Small intestine (tissue), 7 donors: ENCODE measurements around the gene C3orf20. TPM values are rescaled to one million over a fixed set of nuclear protein-coding genes. Genes with fewer than 3 reads are reported as not detected.
A peak's percentile ranks its signal among the peaks of the same experiment; 100 is the strongest.

Experiments
- DNase-seq, 2 donors: peaks; one replicate each; pipeline versions ENCODE4 v3.0.0 to v3.0.0-alpha.2; 2013
- FAIRE-seq: peaks from 2 replicates; lab custom pipeline; 2012; peaks lifted over from hg19 to GRCh38; lab: Jason Lieb, UNC
- H3K27ac ChIP-seq, 3 donors: one replicate each; pipeline ENCODE4 v1.5.1; 2013; ENCODE audit warnings: low read length in 2 of 3, mild to moderate bottlenecking in 2 of 3, control low read depth in 1 of 3, inconsistent platforms in 1 of 3, low read depth in 1 of 3, moderate library complexity in 1 of 3
- H3K27me3 ChIP-seq, 3 donors: one replicate each; pipeline ENCODE4 v1.6.1; 2013; ENCODE audit warnings: low read length in 3 of 3, inconsistent platforms in 1 of 3; ENCODE audit not compliant: control insufficient read depth in 3 of 3, insufficient read depth in 3 of 3
- H3K36me3 ChIP-seq, 3 donors: one replicate each; pipeline ENCODE4 v1.6.1; 2013; ENCODE audit warnings: low read length in 3 of 3, inconsistent platforms in 1 of 3, low read depth in 1 of 3, mild to moderate bottlenecking in 1 of 3, moderate library complexity in 1 of 3; ENCODE audit not compliant: control insufficient read depth in 3 of 3, insufficient read depth in 2 of 3
- H3K4me1 ChIP-seq, 3 donors: one replicate each; pipeline ENCODE4 v1.6.1; 2013; ENCODE audit warnings: low read length in 2 of 3, inconsistent platforms in 1 of 3, low read depth in 1 of 3, mild to moderate bottlenecking in 1 of 3, moderate library complexity in 1 of 3; ENCODE audit not compliant: control insufficient read depth in 3 of 3, insufficient read depth in 2 of 3
- H3K4me3 ChIP-seq, 3 donors: one replicate each; pipeline ENCODE4 v1.5.1; 2013; ENCODE audit warnings: low read length in 3 of 3, control low read depth in 1 of 3, inconsistent platforms in 1 of 3, low read depth in 1 of 3, mild to moderate bottlenecking in 1 of 3, moderate library complexity in 1 of 3
- H3K9me3 ChIP-seq, 2 donors: one replicate each; pipeline ENCODE4 v1.6.1; 2013; ENCODE audit warnings: low read depth in 1 of 2, low read length in 1 of 2; ENCODE audit not compliant: control insufficient read depth in 2 of 2, insufficient read depth in 1 of 2
- WGBS, 3 donors: extraction: QIAGEN DNeasy Blood & Tissue Kit; methylation state at CpG; one replicate each; pipeline ENCODE4 v1.1.7; 2013; 5-methylcytosine and 5-hydroxymethylcytosine counted together
- polyA plus RNA-seq, 4 donors: library from polyadenylated mRNA; stranded (reverse) in 3 of 4; unstranded in 1 of 4; fragments of 200-250 nt in 3 of 4; fragments of 120-200 nt in 1 of 4; gene quantifications; one replicate each; pipeline versions ENCODE4 v1.2.1 to v1.2.3, GENCODE V29; 2013
- donor health status: healthy with polysubstance abuse.
- donor health status: control.
- donor health status: control.
- donor health status: Bipolar disorder and iron deficiency.
- donor health status: healthy.

The C3orf20 gene
- polyA plus RNA-seq, 4 donors = 0.01 to 0.07 TPM; not detected in 2

GRCh38 chr3:14716591-14716990, 41.6 kb downstream of the C3orf20 start:
- no peak for FAIRE-seq
- 38 to 57% (median 48%) methylated on average over 1 of the region's 1 CpG for WGBS, 3 donors
- no peak overlapping the region for H3K27ac ChIP-seq
- no peak overlapping the region for H3K4me3 ChIP-seq
- H3K27me3 ChIP-seq = peaks cover 0 to 3% (median 0%) of the 10 kb centered on the region in 3 donors
- H3K36me3 ChIP-seq = no peaks in the 10 kb centered on the region
- H3K4me1 ChIP-seq = no peaks in the 10 kb centered on the region
- H3K9me3 ChIP-seq = peaks cover 0 to 8% of the 10 kb centered on the region in 2 donors
- DNase-seq = no peak

- Histone ChIP-seq H3K4me1 (no peaks in the 10 kb centered on the region), H3K4me3 (no peak overlapping the region), H3K36me3 (no peaks in the 10 kb centered on the region), H3K27ac (no peak overlapping the region), H3K27me3 (peaks cover 0 to 3% (median 0%) of the 10 kb centered on the region in 3 donors), H3K9me3 (peaks cover 0 to 4% of the 10 kb centered on the region in 2 donors)
- no peak for DNase-seq
- FAIRE-seq = no peak
- WGBS, 3 donors = 63 to 77% (median 76%) methylated on average over 1 of the region's 1 CpG
Observed at GRCh38 chr3:14717307-14717706, 42.4 kb downstream of the C3orf20 start.

- FAIRE-seq (no peak), DNase-seq (no peak)
- Histone ChIP-seq H3K9me3 (no peaks in the 10 kb centered on the region), H3K27me3 (peaks cover 0 to 3% (median 0%) of the 10 kb centered on the region in 3 donors), H3K4me3 (no peak overlapping the region), H3K27ac (no peak overlapping the region), H3K4me1 (no peaks in the 10 kb centered on the region), H3K36me3 (no peaks in the 10 kb centered on the region)
- 75 to 79% (median 78%) methylated on average over 2 of the region's 2 CpGs for WGBS, 3 donors
Observed at GRCh38 chr3:14718539-14718938, 43.6 kb downstream of the C3orf20 start.

- Histone ChIP-seq H3K4me1 (no peaks in the 10 kb centered on the region), H3K9me3 (no peaks in the 10 kb centered on the region), H3K27ac (no peak overlapping the region), H3K36me3 (no peaks in the 10 kb centered on the region), H3K4me3 (no peak overlapping the region), H3K27me3 (peaks cover 0 to 3% (median 0%) of the 10 kb centered on the region in 3 donors)
- DNase-seq (no peak), FAIRE-seq (no peak)
- 91 to 97% (median 95%) methylated on average over 2 of the region's 2 CpGs for WGBS, 3 donors
Observed at GRCh38 chr3:14719006-14719405, 44.1 kb downstream of the C3orf20 start.

GRCh38 chr3:14721126-14721864, 46.4 kb downstream of the C3orf20 start:
- Histone ChIP-seq H3K9me3 (no peaks in the 10 kb centered on the region), H3K4me1 (no peaks in the 10 kb centered on the region), H3K4me3 (no peak overlapping the region), H3K27me3 (no peaks in the 10 kb centered on the region), H3K36me3 (no peaks in the 10 kb centered on the region), H3K27ac (no peak overlapping the region)
- no peak for FAIRE-seq
- WGBS, 3 donors = 70 to 80% (median 75%) methylated on average over 8 of the region's 8 CpGs
- DNase-seq = no peak

- H3K27me3 ChIP-seq = no peaks in the 10 kb centered on the region
- WGBS, 3 donors = 62 to 85% (median 79%) methylated on average over 5 of the region's 5 CpGs
- no peaks in the 10 kb centered on the region for H3K9me3 ChIP-seq
- no peaks in the 10 kb centered on the region for H3K36me3 ChIP-seq
- H3K4me3 ChIP-seq = no peak overlapping the region
- peaks cover 0 to 2% (median 0%) of the 10 kb centered on the region in 3 donors for H3K4me1 ChIP-seq
- H3K27ac ChIP-seq = peak overlapping the region in 2 of 3 donors; percentile 63
- DNase-seq = peak in 1 of 2 donors; percentile 6
- no peak for FAIRE-seq
Observed at GRCh38 chr3:14725013-14725412, 50.1 kb downstream of the C3orf20 start.

- Histone ChIP-seq H3K9me3 (no peaks in the 10 kb centered on the region), H3K27me3 (no peaks in the 10 kb centered on the region), H3K27ac (peak overlapping the region in 2 of 3 donors; percentile 63), H3K4me3 (no peak overlapping the region), H3K4me1 (peaks cover 0 to 2% (median 0%) of the 10 kb centered on the region in 3 donors), H3K36me3 (no peaks in the 10 kb centered on the region)
- 61 to 87% (median 80%) methylated on average over 9 of the region's 9 CpGs for WGBS, 3 donors
- FAIRE-seq (no peak), DNase-seq (peak; percentile 4 to 18)
Observed at GRCh38 chr3:14725564-14726440, 50.9 kb downstream of the C3orf20 start.

- no peaks in the 10 kb centered on the region for H3K27me3 ChIP-seq
- no peaks in the 10 kb centered on the region for H3K9me3 ChIP-seq
- no peak for DNase-seq
- peaks cover 0 to 2% (median 0%) of the 10 kb centered on the region in 3 donors for H3K4me1 ChIP-seq
- peak overlapping the region in 2 of 3 donors; percentile 63 for H3K27ac ChIP-seq
- no peaks in the 10 kb centered on the region for H3K36me3 ChIP-seq
- H3K4me3 ChIP-seq = no peak overlapping the region
- no peak for FAIRE-seq
- WGBS, 3 donors = 63 to 88% (median 85%) methylated on average over 6 of the region's 6 CpGs
Observed at GRCh38 chr3:14726441-14726780, 51.5 kb downstream of the C3orf20 start.
